NCI-H2081 (cell line): ENCODE measurements around the gene BMP7.
A peak's percentile ranks its signal among the peaks of the same experiment; 100 is the strongest.
"Not testable (repeated sequence)": the region's sequence is repeated elsewhere in the genome, so short reads cannot be mapped to it uniquely, and the experiment has no call there.

Experiments used
- DNase-seq, 2 experiments: peaks; one replicate each; lab custom pipeline; 2025; lab: John Stamatoyannopoulos, UW

Gene BMP7

DNA sequence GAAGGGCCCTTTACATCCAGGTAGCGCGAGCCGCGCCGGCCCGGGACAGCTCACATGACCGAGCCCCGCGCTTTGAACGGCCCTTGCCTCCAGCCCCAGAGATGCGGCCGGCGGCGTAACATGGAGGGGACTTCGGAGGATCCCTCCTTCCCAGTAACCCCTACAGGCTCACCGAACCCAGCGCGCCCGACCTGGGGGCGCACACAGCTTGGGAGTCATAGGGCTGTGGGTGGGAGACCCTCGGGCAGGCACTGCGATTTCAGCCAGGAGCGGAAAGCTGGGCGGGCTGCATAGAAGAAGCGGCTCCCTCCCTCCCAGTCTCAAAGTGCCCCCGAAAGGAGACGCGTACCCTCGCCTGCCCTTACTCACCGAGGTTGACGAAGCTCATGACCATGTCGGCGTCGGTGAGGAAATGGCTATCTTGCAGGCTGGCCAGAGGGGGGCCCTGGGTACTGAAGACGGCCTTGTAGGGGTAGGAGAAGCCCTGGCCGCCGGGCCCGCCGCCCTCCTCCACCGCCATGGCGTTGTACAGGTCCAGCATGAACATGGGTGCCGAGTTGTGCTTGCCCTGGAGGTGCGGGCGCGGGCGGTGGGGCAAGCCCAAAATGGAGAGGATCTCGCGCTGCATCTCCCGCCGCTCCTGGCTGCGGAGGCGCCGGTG is 975 bp downstream of the BMP7 start:
- no peak for DNase-seq

- not testable (repeated sequence) for DNase-seq
Observed at GRCh38 chr20:57264908-57265335, 1.5 kb downstream of the BMP7 start.

DNA sequence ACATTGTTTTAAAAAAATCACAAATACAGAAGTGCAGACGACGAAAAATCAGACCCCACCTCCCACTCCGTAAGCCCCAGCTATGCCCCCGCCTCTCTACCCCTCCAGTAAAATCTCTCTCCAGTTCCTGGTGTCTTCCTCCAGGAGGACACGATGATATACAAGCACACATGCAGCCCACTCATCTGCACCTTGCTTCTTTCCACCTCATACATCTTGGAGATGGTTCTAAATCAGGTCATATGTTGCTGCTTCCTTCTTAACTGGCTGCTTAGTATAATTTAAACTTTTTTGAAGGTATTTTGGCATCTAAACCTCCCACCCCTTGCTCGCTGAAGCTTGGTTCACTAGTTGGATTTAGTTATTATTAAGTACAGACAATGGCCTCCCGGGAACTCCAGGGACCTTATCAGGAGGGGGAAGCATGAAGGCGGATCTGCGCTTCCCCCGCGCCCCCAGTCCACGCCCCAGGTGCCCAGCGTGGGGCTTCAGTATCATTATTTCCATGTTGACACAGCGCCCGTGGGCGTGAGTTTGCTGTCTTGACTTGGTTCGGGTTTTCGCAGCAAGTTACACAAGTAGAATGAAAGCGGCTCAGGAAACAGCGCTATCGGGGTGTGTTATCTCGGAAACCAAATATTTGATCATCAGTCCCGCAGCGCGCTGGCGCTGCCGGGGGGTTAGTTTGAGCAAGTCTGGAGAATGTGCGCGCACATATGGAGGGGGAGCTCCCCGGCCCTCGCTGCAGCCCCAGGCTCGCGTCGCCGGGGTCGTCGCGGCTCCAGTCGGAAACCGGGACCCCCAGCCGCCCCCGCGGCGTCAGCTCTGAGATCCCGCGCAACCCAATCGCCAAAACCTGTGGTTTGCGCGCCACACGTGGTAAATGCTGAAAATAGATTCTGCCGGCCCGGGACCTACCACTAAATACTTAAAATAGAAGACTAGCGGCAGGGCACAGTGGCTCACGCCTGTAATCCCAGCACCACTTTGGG is 2.3 kb downstream of the BMP7 start:
- DNase-seq, result no peak

GRCh38 chr20:57262784-57263609 is 3.4 kb downstream of the BMP7 start:
- no peak for DNase-seq

GRCh38 chr20:57262301-57262700 is 4.1 kb downstream of the BMP7 start:
- DNase-seq, result no peak

DNA sequence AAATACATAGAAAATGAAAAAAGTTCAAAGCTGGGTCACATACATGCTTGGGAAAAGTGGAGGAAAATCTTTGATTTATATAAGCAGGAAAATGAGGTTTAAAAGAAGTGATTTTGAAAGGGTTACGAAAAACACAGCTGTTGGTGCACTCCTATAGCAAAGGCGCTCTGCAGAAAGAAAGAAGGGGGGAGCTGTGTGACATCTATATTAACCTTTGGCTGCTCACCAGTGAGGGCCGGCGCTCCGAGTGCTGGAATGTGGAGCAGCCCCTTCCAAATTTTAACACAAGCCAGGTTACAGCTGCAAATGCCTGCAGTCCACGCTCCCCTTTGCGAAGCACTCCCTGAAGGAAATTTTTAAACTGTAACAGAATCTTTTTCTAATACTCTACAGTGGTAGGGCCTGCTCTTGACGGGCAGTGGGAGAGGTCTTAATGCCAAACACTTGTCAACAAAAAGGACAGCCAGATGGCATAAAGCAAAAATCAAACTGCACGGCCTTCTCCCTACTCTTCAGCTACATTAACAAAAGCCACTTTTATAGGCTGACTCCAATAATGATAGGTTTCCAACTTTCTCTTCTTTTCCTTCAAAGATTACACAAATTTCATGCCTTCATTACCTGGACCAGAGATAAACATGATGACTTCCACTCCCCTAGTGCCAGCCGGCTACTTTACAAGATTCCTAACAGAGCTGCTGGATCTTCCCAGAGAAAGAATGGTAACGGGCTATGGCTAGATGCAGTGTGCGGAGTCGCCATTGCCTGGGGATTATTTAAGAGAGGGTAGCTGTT is 4.8 kb downstream of the BMP7 start:
- DNase-seq, result no peak

DNA sequence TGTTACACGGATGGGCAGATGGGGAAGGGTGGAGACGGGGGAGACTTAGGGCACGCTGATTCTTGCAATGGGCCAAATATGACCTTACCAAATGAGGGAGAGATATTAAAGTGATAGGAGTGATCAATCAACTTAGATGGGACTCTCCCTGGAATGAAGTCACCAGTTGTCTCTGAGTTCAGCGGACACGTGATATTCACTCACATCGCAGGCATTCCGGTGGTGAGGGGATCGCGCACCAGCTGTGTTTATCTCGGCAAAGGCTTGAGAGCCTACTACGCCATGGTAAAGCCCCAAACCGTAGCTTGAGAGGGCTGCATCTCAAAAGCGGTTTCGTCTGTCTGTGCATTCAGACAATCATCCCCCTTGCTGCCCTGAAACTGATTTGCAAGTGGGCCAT is 5.5 kb downstream of the BMP7 start:
- DNase-seq, result no peak

DNA sequence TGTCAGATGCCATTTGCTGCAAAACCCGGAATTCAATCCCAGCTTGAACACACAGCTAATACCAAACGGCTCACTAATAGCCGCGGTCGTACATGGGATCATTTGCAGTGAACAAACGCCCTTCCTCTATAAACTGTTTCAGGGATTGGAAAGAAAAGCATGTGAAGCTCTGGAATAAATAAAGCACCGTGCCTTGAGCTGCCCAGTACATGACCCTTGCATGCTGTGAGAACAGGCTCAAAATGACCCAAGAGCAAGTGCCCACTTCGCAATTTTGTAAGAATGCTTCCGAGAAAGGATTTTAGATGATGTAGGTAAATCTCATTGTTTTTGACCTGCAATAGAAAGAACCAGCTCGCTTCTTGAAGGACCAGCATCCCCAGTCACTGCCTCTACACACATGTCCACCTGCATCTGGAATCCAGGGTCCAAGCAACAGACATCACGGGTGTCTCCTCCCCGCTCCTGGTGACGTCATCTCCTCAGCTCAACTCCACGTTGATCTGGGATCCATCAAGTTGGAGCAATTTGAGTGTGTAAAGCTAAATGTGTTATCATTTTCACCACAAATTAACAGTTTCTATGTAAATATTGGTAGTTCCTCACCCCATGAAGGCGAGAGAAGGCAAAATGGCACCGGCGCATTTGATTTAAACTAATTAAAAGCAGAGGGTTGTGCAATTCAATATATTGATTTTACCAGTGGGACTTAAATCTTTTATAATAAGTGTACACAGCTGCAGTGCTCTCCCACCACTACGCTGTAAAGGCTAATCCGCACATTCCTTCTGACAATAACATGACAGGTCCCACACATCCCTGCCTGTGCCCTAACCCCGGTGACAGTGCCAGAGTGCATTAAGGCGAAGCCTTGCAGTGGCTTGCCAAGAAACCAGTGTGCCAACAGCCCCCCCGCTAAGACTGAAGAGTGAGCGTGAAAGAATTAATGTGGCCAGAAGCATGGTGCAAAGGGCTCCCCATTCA is 6.2 kb downstream of the BMP7 start:
- no peak for DNase-seq

DNA sequence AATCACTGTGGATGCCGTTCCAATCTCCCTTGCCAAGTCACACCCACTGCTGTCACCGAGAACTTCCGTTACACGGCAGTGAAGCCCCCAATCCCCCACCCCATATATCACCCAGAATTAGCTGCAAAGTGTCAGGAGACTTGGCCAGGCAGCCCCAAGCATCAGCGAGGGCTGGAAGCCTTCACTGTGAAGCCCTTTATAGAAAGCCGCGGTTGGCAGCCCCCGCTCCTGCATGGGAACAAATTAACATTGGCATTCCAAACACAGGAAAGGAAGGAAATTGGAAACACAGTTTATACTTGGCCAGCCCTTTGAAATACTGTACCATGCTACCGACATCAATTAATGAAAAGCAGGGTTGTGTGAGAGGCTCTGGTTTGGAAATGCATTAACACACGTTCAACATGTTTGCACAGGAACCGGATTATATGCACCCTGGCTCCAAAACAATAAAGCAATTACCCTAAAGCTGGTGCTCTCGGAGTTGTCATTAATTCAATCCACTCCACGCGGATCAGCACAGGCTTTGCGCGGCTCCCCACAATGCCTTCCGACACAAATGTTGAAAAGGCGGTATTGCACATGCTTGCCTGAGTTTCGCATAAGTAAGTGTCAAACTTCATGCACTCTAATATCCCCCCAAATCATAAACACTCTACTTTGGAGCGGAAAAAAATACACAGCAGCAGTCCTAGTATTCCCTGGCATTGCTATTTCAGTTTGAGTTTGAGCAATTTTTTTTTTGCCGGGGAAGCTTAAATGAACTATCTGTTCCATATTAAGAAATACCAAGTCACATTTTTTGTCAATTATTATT is 7.1 kb downstream of the BMP7 start:
- no peak for DNase-seq

DNA sequence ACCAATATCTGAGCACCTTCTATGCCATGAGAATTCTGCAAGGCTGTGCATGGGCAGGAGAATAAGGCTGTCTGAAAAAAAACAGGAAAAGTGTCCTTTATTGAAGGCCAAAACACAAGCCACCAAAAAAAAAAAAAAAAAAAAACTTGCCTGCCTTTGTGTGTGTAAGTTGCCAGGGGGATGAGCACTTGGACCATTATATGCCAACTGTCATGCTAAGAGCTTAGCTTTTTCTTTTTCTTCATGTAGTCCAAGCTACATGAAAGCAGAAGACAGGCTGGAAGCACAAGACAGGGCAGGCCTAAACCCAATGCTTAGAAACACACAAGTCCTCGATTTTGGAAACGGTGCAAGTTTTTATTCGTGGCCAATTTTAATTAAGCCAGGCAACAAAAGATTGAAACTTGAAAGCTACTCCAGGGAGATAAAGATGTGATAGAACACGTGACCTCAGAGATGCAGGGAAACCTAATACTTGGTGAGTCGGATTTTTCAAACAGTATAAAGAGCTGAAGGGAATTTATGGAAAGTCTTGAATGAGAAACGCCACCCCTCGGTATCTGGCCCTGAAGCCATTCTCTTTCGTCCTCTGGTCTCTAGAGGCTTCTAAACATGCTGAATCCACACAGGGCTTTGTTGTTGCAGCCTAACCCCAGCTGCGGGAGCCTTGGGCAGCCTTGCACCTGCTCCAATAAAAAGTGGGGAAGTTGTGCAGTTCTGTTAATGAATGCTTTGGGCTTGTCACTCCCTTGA is 8.6 kb downstream of the BMP7 start:
- DNase-seq, result peak; percentile 14 to 20

DNA sequence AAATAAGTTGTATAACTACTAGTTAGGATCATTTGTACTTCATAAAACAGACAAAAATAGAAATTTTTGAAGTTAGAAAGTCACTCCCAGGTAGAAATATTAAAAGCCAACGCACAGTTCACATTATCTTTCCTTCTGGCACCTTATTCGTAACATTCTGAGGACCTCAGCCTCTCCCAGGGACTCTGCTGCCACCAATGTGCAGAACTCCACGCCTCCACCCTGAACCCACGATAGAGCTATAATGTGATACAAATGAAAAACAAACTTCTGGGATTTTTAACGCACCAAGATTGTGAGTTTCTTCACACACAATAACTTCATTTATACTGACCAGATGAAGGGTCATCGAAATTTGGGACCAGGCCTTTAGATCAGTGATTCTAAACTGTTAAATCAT is 9.5 kb downstream of the BMP7 start:
- no peak for DNase-seq

DNA sequence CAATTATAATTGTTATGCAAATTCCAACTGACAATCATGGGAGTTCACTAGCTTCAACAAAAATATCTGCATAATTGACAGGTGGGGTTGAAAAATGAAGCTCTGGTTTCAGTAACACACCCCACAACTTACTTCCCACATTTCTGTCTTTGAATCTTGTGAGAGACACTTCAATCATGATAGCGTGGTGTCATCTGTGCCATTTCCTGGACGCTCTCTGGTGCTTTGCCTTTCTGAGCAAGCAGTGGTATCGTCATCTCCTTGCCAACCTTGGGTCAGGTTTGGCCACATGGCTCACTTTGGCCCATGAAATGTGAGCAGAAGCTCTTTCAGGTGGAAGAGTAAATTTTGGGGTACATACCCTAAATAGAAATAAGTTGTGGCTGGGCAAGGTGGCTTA is 10.2 kb downstream of the BMP7 start:
- no peak for DNase-seq

- DNase-seq, result no peak
Observed at GRCh38 chr20:57255183-57255582, 11.3 kb downstream of the BMP7 start.

DNA sequence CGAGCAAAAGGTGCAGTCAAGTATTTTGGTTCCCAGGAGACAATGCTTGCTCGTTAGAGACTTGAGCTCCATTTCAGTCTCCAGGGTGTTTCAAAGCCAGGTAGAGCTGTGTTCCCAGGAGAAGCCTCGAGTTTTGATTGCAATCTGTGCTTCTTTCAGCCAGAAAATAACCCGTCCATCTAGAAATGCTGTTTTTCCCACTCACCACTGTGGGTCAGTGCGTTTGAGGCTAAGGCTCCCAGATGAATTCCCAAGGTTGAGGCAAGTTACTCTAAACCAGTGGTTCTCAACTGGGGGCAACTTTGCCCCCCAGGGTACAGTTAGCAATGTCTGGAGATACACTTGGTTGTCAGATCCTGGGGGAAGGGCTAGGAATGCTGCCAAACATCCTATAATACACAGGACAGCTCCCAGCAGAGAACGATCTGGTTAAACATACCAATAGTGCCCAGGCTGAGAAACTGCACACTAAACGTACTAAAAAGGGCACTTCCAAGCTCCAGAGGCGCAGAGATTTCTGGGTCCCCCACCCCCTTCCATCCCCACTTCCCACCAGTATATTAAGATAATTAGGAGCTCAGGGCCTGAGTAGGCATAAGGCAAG is 13.8 kb downstream of the BMP7 start:
- no peak for DNase-seq

GRCh38 chr20:57251949-57252348 is 14.5 kb downstream of the BMP7 start:
- DNase-seq, result no peak

DNA sequence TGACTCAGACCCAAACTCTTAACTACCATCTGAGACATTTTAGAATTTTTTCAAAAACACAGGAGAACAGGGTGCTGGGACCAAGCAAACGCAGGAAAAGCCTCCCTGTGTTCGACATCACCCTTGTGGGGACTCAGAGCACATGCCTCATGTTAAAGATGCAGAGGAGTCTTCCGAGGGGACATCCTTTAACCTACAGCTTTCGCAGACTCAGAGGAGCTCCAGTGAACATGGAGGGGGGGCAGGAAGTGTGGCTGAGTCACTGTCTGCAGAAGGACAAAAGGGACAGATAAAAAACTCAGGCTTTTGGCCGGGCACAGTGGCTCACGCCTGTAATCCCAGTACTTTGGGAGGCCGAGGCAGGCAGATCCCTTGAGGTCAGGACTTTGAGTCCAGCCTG is 15.1 kb downstream of the BMP7 start:
- DNase-seq, result peak in 1 of 2 experiments; percentile 17

- DNase-seq, result no peak
Observed at GRCh38 chr20:57250607-57251343, 15.7 kb downstream of the BMP7 start.

- no peak for DNase-seq
Observed at GRCh38 chr20:57249772-57250171, 16.7 kb downstream of the BMP7 start.
